Thyroid gland (tissue), 4 donors: ENCODE results near the gene ANXA2.

ENCODE experiments used
- POLR2A ChIP-seq, 2 donors: fragments of 450-650 bp; IDR thresholded peaks; one replicate each; pipeline ENCODE4 v1.6.1; 2017; ENCODE audit warnings: antibody characterized with exemption in 2 of 2, mild to moderate bottlenecking in 2 of 2, moderate library complexity in 1 of 2
- TF ChIP-seq, protein P1 (sequence below), 6 experiments: fragments of 200-600 bp in 3 of 6; fragments of 450-650 bp in 3 of 6; sonication (generic) in 3 of 6; IDR thresholded peaks; one replicate each; pipeline ENCODE4 v1.5.1; 2016 to 2019; ENCODE audit warnings: antibody characterized with exemption in 6 of 6, mild to moderate bottlenecking in 2 of 6, inconsistent platforms in 1 of 6, moderate library complexity in 1 of 6

DNA sequence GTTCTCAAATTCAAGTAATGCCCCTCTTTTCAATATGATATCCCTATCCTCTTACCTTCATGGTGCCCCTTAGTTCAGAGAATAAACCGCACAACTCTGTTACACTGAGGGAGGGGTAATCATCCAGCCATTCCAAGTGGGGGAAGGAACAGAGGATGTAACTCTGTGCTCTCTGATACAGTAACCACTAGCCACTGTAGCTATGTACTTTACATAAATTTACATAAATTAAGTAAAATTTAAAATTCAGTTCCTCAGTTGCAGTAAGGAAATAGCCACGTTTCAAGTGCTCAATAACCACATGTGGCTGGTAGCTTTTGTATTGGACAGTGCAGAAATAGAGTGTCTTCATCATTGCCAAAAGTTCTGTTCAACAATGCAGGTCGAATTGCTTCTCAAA, 90.8 kb downstream of the ANXA2 start:
- TF ChIP-seq, protein P1, sequence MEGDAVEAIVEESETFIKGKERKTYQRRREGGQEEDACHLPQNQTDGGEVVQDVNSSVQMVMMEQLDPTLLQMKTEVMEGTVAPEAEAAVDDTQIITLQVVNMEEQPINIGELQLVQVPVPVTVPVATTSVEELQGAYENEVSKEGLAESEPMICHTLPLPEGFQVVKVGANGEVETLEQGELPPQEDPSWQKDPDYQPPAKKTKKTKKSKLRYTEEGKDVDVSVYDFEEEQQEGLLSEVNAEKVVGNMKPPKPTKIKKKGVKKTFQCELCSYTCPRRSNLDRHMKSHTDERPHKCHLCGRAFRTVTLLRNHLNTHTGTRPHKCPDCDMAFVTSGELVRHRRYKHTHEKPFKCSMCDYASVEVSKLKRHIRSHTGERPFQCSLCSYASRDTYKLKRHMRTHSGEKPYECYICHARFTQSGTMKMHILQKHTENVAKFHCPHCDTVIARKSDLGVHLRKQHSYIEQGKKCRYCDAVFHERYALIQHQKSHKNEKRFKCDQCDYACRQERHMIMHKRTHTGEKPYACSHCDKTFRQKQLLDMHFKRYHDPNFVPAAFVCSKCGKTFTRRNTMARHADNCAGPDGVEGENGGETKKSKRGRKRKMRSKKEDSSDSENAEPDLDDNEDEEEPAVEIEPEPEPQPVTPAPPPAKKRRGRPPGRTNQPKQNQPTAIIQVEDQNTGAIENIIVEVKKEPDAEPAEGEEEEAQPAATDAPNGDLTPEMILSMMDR (IDR thresholded peaks at IDR 0.05) = no peak
- TF ChIP-seq POLR2A (IDR thresholded peaks at IDR 0.05) = no peak
